GM23338 (cell line): Measurements from ENCODE around the gene KCNK10. TPM values are rescaled to one million over a fixed set of nuclear protein-coding genes. Genes with fewer than 3 reads are reported as not detected.

Experiments
- ATAC-seq: fragments of 200-7000 bp; cut with Tn5 transposase; 3 replicates; pipeline ENCODE4 v1.9.1; 2020
- DNase-seq: peaks from one replicate; pipeline ENCODE4 v3.0.0-alpha.2; 2015; ENCODE audit warnings: low spot score
- H2AFZ ChIP-seq: fragments of 200-600 bp; sonication (generic); 2 replicates; pipeline ENCODE4 v1.8.0; 2016; ENCODE audit warnings: antibody characterized with exemption, mild to moderate bottlenecking, moderate library complexity
- H3F3A ChIP-seq: fragments of 200-600 bp; sonication (generic); replicated peaks from 2 replicates; pipeline ENCODE4 v1.8.0; 2017; ENCODE audit warnings: antibody characterized with exemption, mixed run types, low read depth
- H3K27ac ChIP-seq: fragments of 200-600 bp; sonication (generic); 2 replicates; pipeline ENCODE4 v1.6.1; 2016; ENCODE audit warnings: low read depth
- H3K27me3 ChIP-seq: fragments of 200-600 bp; sonication (generic); 2 replicates; pipeline ENCODE4 v1.8.0; 2016; ENCODE audit warnings: mild to moderate bottlenecking, mixed run types, moderate library complexity; ENCODE audit not compliant: insufficient read depth
- H3K36me3 ChIP-seq: fragments of 200-600 bp; sonication (generic); 2 replicates; pipeline ENCODE4 v1.8.0; 2016; ENCODE audit warnings: mild to moderate bottlenecking; ENCODE audit not compliant: insufficient read depth
- H3K4me1 ChIP-seq: fragments of 200-600 bp; sonication (generic); 2 replicates; pipeline ENCODE4 v1.8.0; 2016; ENCODE audit warnings: mild to moderate bottlenecking, moderate library complexity; ENCODE audit not compliant: insufficient read depth
- H3K4me2 ChIP-seq: fragments of 200-600 bp; sonication (generic); 2 replicates; pipeline ENCODE4 v1.7.1; 2017; ENCODE audit warnings: mixed run types
- H3K4me3 ChIP-seq: fragments of 200-600 bp; sonication (generic); 2 replicates; pipeline ENCODE4 v1.6.1; 2016; ENCODE audit warnings: mixed run types
- H3K79me2 ChIP-seq: fragments of 200-600 bp; sonication (generic); replicated peaks from 2 replicates; pipeline ENCODE4 v1.8.0; 2017; ENCODE audit warnings: mild to moderate bottlenecking; ENCODE audit not compliant: insufficient read depth
- H3K9me2 ChIP-seq: fragments of 200-600 bp; sonication (generic); 2 replicates; pipeline ENCODE4 v1.8.0; 2017; ENCODE audit not compliant: insufficient read depth
- H4K20me1 ChIP-seq: fragments of 200-600 bp; sonication (generic); replicated peaks from 2 replicates; pipeline ENCODE4 v1.8.0; 2017; ENCODE audit warnings: mild to moderate bottlenecking; ENCODE audit not compliant: insufficient read depth
- H3K27ac Mint-ChIP-seq: 2 replicates; pipeline ENCODE4 v1.8.0; 2020; ENCODE audit warnings: inconsistent platforms, mild to moderate bottlenecking, moderate library complexity, mixed read lengths
- H3K27me3 Mint-ChIP-seq: 3 replicates; pipeline ENCODE4 v1.8.0; 2022; ENCODE audit warnings: low read depth, mild to moderate bottlenecking, moderate library complexity, mixed read lengths, inconsistent platforms; ENCODE audit not compliant: insufficient read depth, poor library complexity
- H3K36me3 Mint-ChIP-seq: 3 replicates; pipeline ENCODE4 v1.8.0; 2021; ENCODE audit warnings: low read depth, mild to moderate bottlenecking, inconsistent platforms, moderate library complexity, mixed read lengths
- H3K4me1 Mint-ChIP-seq: 3 replicates; pipeline ENCODE4 v1.8.0; 2020; ENCODE audit warnings: mild to moderate bottlenecking, inconsistent platforms, mixed read lengths
- H3K4me3 Mint-ChIP-seq: 3 replicates; pipeline ENCODE4 v1.8.0; 2021; ENCODE audit warnings: moderate library complexity, mild to moderate bottlenecking, inconsistent platforms, mixed read lengths
- H3K9me3 Mint-ChIP-seq: 3 replicates; pipeline ENCODE4 v1.8.0; 2020; ENCODE audit warnings: moderate library complexity, mild to moderate bottlenecking, inconsistent platforms, mixed read lengths
- CREB1 ChIP-seq: fragments of 250-450 bp; sonication (Bioruptor Pico); IDR thresholded peaks from 2 replicates; pipeline ENCODE4 v1.5.0; 2020; ENCODE audit warnings: low read depth, mild to moderate bottlenecking, moderate library complexity
- CTCF ChIP-seq, 2 experiments: fragments of 200-600 bp in 1 of 2; sonication (generic) in 1 of 2; conservative IDR thresholded peaks; 2 replicates each; pipeline versions ENCODE4 v1.5.1 to v1.6.1; 2016 to 2017; ENCODE audit warnings: antibody characterized with exemption in 2 of 2, low read depth in 2 of 2, mild to moderate bottlenecking in 2 of 2, moderate library complexity in 1 of 2
- ETS1 ChIP-seq: IDR thresholded peaks from 2 replicates; pipeline ENCODE4 v1.6.1; 2016; ENCODE audit warnings: antibody characterized with exemption
- EZH2 ChIP-seq: fragments of 200-600 bp; sonication (generic); IDR thresholded peaks from one replicate; pipeline ENCODE4 v1.8.0; 2017; ENCODE audit warnings: antibody characterized with exemption, mild to moderate bottlenecking, low read depth; ENCODE audit not compliant: unreplicated experiment
- EZH2phosphoT487 ChIP-seq: fragments of 200-600 bp; sonication (generic); IDR thresholded peaks from one replicate; pipeline ENCODE4 v1.8.1; 2018; ENCODE audit warnings: antibody characterized with exemption; ENCODE audit not compliant: unreplicated experiment
- JUNB ChIP-seq: IDR thresholded peaks from one replicate; pipeline ENCODE4 v1.6.1; 2016; ENCODE audit warnings: antibody characterized with exemption; ENCODE audit not compliant: unreplicated experiment
- NANOG ChIP-seq: IDR thresholded peaks from 2 replicates; pipeline ENCODE4 v1.6.1; 2016; ENCODE audit warnings: antibody characterized with exemption, borderline replicate concordance
- POLR2AphosphoS5 ChIP-seq: IDR thresholded peaks from 2 replicates; pipeline ENCODE4 v1.6.1; 2016; ENCODE audit warnings: antibody characterized with exemption, low read depth
- REST ChIP-seq: IDR thresholded peaks from one replicate; pipeline ENCODE4 v1.6.1; 2018; ENCODE audit warnings: antibody characterized with exemption; ENCODE audit not compliant: unreplicated experiment
- STAT1 ChIP-seq: IDR thresholded peaks from one replicate; pipeline ENCODE4 v1.6.1; 2016; ENCODE audit warnings: antibody characterized with exemption; ENCODE audit not compliant: unreplicated experiment
- ZNF114 ChIP-seq: fragments of 250-450 bp; sonication (Bioruptor Pico); IDR thresholded peaks from 2 replicates; pipeline ENCODE4 v1.5.0; 2020; ENCODE audit warnings: mild to moderate bottlenecking, moderate library complexity
- ZNF331 ChIP-seq: fragments of 250-450 bp; sonication (Bioruptor Pico); IDR thresholded peaks from 2 replicates; pipeline ENCODE4 v1.5.0; 2020; ENCODE audit warnings: low read depth, mild to moderate bottlenecking, moderate library complexity
- ZNF462 ChIP-seq: fragments of 250-450 bp; sonication (Bioruptor Pico); IDR thresholded peaks from 2 replicates; pipeline ENCODE4 v1.5.0; 2020; ENCODE audit warnings: mild to moderate bottlenecking, moderate library complexity
- polyA plus RNA-seq: library from polyadenylated mRNA; unstranded; fragments of >200 nt; fragmentation: Nextera tagmentation; extraction: Ambion mirVana; gene quantifications from 2 replicates; pipeline ENCODE4 v1.2.1, GENCODE V29; 2016
- total RNA-seq: library from RNA; depleted of rRNA; stranded (reverse); fragments of >200 nt; shearing (Covaris generic); gene quantifications from 2 replicates; pipeline ENCODE4 v1.2.3, GENCODE V29; 2014

Gene KCNK10
- total and polyA plus RNA-seq, 2 experiments from 2014 or later, result 0.29 to 1.0 TPM

GRCh38 chr14:88166616-88167015 is 156.5 kb downstream of the KCNK10 start:
- ATAC-seq, result no peak

More at GRCh38 chr14:88166616-88167015, 156.5 kb downstream of the KCNK10 start:
- H3K27me3 ChIP-seq, result no peaks in the 10 kb centered on the region
- peaks cover 3% of the 10 kb centered on the region for H3K27me3 Mint-ChIP-seq
- H3K79me2 ChIP-seq, result no peaks in the 10 kb centered on the region
- peaks cover 6% of the 10 kb centered on the region; the same call in 1 of the 2 replicates for H3K9me2 ChIP-seq
- no peak overlapping the region for H3K27ac Mint-ChIP-seq
- no peak overlapping the region for H3K27ac ChIP-seq
- no peak for TF ChIP-seq ZNF462 (CRISPR knock-in tag)
- TF ChIP-seq JUNB, result no peak
- no peak for TF ChIP-seq EZH2phosphoT487
- TF ChIP-seq POLR2AphosphoS5, result no peak
- no peak for TF ChIP-seq EZH2
- no peak for TF ChIP-seq CTCF (conservative IDR thresholded peaks at IDR 0.05; ENCODE audit: low read depth in 2 of 2)
- TF ChIP-seq ZNF331, result no peak
- no peak for TF ChIP-seq ZNF114 (CRISPR knock-in tag)
- TF ChIP-seq ETS1, result no peak
- TF ChIP-seq STAT1, result no peak
- no peak for TF ChIP-seq CREB1 (CRISPR knock-in tag)
- TF ChIP-seq REST, result no peak
- no peak for TF ChIP-seq NANOG
- no peaks in the 10 kb centered on the region for H3K36me3 ChIP-seq
- H3K4me3 Mint-ChIP-seq, result no peak overlapping the region
- peaks cover 8% of the 10 kb centered on the region; the same call in 2 of the 3 replicates for H3K4me1 Mint-ChIP-seq
- H3K36me3 Mint-ChIP-seq, result no peaks in the 10 kb centered on the region
- H3K9me3 Mint-ChIP-seq, result no peaks in the 10 kb centered on the region
- H3K4me2 ChIP-seq, result no peak overlapping the region
- DNase-seq, result no peak
- no peaks in the 10 kb centered on the region for H3K4me1 ChIP-seq
- no peaks in the 10 kb centered on the region for H3F3A ChIP-seq
- H3K4me3 ChIP-seq, result no peak overlapping the region
- peak overlapping the region; percentile 59; the same call in 1 of the 2 replicates for H2AFZ ChIP-seq
- H4K20me1 ChIP-seq, result no peaks in the 10 kb centered on the region
